ENCODE data around the gene TOM1L2. TPM values are rescaled to one million over a fixed set of nuclear protein-coding genes. Genes with fewer than 3 reads are reported as not detected.

TOM1L2 gene
- total and polyA plus RNA-seq, 12 donors, result 29.6 to 437 (median 67.7) TPM

DNA sequence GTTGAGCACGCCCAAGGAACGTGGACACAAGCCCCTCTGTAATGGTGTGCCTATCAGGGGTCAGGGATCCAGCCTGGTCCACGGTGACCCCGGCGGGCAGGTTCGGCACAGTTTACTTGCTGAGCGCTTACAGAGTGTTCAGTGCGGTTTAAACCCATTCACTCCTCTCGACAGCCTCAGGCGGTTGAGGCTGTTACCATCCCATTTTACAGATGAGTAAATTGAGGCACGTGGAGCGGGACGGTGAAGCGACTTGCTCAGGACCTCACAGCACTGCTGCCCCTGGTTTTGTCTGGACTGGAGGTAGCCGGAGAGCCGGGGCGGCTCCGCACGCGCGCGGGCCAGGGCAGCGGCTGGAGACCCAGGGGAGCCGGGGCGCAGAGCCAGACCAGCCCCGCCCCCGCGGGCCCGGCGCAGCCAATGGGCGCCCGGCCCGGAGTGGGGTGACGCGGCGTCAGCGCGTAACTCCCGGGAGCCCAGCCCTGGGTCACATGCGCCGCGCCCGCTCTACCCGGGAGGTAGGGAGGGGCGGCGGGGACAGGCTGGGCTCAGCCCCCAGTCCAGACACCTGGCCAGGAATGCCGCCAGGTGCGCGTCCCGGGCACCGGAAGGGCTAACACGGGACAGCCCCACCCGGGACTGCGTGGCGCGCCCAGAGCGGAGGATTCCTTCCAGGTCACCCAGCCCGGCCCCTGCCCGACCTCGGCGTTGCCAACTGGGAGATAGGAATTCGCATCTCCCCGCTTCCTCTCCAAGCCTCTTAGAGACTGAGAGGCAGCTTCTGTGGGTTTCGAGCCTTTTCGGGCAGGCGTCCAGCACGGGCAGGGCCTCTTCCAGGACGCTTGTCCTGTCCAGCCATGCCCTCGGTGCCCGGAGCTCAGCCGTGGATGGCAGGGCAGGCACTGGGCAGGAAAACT is 132.2 kb downstream of the TOM1L2 start:
- no peaks in the 10 kb centered on the region for H3K27me3 ChIP-seq
- H3K36me3 ChIP-seq (replicated peaks in 1 of 2), result no peaks in the 10 kb centered on the region
- peaks cover 57 to 67% of the 10 kb centered on the region in 2 donors for H3K4me1 ChIP-seq (replicated peaks in 1 of 2)
- H3K4me3 ChIP-seq, result peak overlapping the region in 2 of 4 donors; percentile 27 to 47
- TF ChIP-seq, protein P1, sequence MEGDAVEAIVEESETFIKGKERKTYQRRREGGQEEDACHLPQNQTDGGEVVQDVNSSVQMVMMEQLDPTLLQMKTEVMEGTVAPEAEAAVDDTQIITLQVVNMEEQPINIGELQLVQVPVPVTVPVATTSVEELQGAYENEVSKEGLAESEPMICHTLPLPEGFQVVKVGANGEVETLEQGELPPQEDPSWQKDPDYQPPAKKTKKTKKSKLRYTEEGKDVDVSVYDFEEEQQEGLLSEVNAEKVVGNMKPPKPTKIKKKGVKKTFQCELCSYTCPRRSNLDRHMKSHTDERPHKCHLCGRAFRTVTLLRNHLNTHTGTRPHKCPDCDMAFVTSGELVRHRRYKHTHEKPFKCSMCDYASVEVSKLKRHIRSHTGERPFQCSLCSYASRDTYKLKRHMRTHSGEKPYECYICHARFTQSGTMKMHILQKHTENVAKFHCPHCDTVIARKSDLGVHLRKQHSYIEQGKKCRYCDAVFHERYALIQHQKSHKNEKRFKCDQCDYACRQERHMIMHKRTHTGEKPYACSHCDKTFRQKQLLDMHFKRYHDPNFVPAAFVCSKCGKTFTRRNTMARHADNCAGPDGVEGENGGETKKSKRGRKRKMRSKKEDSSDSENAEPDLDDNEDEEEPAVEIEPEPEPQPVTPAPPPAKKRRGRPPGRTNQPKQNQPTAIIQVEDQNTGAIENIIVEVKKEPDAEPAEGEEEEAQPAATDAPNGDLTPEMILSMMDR (IDR thresholded peaks at IDR 0.05), result no peak
- peak; percentile 73 to 90 for TF ChIP-seq POLR2A (IDR thresholded peaks at IDR 0.05)
- 2% methylated on average over 27 to 71 of the region's 71 CpGs for WGBS, 4 donors
- DNase-seq, result peak; percentile 93 to 95 (median 95)
- intact Hi-C loops (cut with DNase I), result no loop called here
- H3K9me3 ChIP-seq (replicated peaks in 1 of 3), result no peaks in the 10 kb centered on the region
- peak overlapping the region; percentile 89 to 100 (median 99) for H3K27ac ChIP-seq

DNA sequence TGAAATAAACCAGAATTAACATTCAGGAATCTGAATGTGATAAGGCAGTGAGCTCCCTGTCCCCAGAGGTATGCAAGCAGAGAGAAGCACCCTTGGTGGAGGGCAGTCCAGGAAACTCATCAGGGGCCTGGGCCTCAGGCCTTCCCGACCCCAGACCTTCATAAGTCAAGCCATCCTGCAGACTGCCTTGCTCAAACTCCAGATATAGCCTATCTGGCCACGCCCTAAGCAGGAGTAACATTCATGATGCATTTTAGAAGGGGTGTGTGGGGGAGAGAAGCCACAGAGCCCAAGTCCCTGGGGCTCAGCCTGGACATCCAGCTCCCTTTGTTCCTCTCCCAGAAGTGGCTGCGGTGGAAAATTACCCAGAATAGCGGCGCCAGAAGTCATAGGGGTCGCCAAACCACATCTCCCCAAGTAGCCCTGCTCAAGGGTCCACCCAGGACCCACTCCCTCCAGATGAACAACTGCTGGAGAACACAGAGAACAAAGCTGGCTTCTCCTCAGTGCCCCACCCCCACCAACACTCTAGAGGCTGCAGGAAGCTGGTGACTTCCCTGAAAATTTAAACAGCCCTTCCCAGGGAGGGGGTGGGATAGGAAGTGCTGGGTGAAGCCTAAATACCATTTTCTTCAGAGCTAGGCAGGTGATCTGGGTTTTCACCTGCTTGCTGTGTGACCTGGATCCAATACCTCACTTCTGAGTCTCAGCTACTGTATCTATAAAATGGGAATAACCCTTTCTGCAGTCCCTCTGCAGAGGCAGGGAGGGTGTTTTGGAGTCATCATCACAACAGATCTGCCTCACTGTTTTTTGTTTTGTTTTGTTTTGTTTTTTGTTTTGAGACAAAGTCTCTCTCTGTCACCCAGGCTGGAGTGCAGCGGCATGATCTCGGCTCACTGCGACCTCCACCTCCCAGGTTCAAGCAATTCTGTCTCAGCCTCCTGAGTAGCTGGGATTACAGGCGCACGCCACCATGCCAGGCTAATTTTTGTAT is 133.9 kb downstream of the TOM1L2 start:
- peak; percentile 20 to 23 for TF ChIP-seq POLR2A (IDR thresholded peaks at IDR 0.05)
- TF ChIP-seq, protein P1 (IDR thresholded peaks at IDR 0.05), result no peak
- Histone ChIP-seq H3K27me3 (no peaks in the 10 kb centered on the region), H3K36me3 (replicated peaks in 1 of 2) (no peaks in the 10 kb centered on the region), H3K27ac (peak overlapping the region; percentile 94 to 100 (median 99)), H3K4me3 (no peak overlapping the region), H3K4me1 (replicated peaks in 1 of 2) (peaks cover 61 to 79% of the 10 kb centered on the region in 2 donors), H3K9me3 (replicated peaks in 1 of 3) (no peaks in the 10 kb centered on the region)
- peak in 6 of 7 donors; percentile 65 to 84 (median 76) for DNase-seq
- intact Hi-C loops (cut with DNase I), result no loop called here
- WGBS, 4 donors, result 54 to 77% (median 65%) methylated on average over 8 to 11 of the region's 11 CpGs

DNA sequence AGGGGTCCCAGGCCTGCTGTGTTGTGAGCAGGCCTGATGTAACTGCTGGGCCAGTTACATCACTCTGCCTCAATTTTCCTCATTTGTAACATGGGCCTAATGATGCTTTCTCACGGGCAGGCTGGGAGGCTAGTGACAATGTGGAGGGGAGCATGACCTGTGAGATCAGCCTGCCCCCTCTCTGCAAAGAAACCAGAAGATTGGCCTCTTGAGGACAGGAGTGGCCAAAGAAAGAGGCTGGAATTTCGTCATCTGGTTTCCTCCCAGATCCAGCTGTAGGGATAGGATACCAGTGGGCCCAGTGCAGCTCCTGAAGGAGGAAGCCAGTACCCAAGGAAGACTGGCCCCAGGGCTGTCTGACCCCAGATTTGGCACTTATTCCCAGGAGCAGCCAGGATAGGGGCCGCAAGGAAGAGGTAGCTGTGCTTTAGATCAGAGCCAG is 134.8 kb downstream of the TOM1L2 start:
- TF ChIP-seq, protein P1 (IDR thresholded peaks at IDR 0.05), result no peak
- peak in 1 of 2 donors; percentile 52 for TF ChIP-seq POLR2A (IDR thresholded peaks at IDR 0.05)
- H3K27ac ChIP-seq, result peak overlapping the region; percentile 94 to 100 (median 99)
- peaks cover 60 to 82% of the 10 kb centered on the region in 2 donors for H3K4me1 ChIP-seq (replicated peaks in 1 of 2)
- H3K36me3 ChIP-seq (replicated peaks in 1 of 2), result no peaks in the 10 kb centered on the region
- H3K4me3 ChIP-seq, result peak overlapping the region in 2 of 4 donors; percentile 68 to 78
- intact Hi-C loops (cut with DNase I), result no loop called here
- peak; percentile 36 to 82 (median 66) for DNase-seq
- WGBS, 4 donors, result 25 to 45% (median 39%) methylated on average over 3 of the region's 3 CpGs
- no peaks in the 10 kb centered on the region for H3K27me3 ChIP-seq
- H3K9me3 ChIP-seq (replicated peaks in 1 of 3), result no peaks in the 10 kb centered on the region

Measured in adrenal gland (tissue), 12 donors.